ENCODE results near the gene CCDC88C. TPM values are rescaled to one million over a fixed set of nuclear protein-coding genes. Genes with fewer than 3 reads are reported as not detected.
A peak's percentile ranks its signal among the peaks of the same experiment; 100 is the strongest.

Gene CCDC88C
- total RNA-seq, 1 experiment from 2014 or later, result 2.0 TPM

DNA sequence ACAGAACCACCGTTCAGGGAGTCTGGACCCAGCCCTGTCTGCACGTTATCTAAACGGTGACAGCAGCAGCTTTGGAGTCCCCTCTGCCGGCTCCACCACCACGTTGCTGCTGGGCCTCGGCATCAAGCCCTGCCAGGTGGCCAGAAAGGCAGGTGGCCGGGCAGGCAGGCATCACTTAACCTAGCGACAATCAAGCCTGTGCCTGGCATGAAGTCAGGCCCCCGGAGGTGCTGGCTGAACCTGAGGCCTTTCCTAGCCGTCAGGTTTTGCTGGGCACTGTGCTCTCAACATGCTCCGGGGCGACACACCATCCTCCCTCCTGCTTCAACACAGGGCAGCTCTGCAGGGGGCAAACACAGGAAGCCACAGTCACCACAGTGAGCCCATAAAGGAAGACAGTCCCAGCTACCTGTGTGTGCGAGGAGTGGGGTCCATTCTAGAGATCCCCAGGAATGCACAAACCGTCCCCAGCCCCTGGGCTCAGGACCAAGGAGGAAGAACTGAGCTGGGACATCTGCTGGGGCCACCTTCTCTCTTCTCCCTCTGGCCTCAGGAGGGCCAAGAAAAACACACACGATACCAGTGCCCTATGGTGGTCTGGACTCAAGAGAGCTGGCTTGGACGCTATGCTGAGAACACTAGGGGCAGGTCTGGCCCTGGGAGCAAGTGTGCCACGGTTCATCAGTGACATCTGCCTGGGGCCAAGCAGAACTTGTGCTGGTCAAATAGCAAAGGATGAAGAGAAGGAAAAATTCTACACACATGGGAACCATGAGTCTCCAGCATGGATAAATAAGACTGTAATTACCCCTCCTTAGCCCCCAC, 44.7 kb downstream of the CCDC88C start:
- no peak for DNase-seq (ENCODE audit: low read depth)
- in situ Hi-C loops (cut with HindIII; ENCODE audit: low pct_unique_long_range_greater_than_20kb, low sequenced_read_pairs), result no loop called here

DNA sequence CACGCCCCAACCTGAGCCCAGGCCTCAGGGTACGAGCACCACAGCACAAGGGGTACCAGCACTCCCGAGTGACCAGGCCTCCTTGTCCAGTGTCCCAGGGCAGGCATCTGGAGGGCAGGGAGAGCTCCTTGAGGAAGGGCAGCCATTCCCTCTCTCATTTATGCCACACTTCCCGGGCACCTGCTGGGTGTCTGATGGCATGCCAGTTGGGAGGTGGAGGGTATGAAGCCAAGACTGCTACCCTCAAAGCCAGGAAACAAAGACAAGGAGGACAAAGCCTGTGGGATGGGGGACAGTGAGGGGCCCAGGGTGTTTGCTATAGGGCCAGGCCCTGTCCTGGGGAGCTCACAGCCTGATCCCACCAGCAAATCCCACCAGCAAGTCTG, 45.6 kb downstream of the CCDC88C start:
- DNase-seq (ENCODE audit: low read depth), result no peak
- in situ Hi-C loops (cut with HindIII; ENCODE audit: low pct_unique_long_range_greater_than_20kb, low sequenced_read_pairs), result no loop called here

DNA sequence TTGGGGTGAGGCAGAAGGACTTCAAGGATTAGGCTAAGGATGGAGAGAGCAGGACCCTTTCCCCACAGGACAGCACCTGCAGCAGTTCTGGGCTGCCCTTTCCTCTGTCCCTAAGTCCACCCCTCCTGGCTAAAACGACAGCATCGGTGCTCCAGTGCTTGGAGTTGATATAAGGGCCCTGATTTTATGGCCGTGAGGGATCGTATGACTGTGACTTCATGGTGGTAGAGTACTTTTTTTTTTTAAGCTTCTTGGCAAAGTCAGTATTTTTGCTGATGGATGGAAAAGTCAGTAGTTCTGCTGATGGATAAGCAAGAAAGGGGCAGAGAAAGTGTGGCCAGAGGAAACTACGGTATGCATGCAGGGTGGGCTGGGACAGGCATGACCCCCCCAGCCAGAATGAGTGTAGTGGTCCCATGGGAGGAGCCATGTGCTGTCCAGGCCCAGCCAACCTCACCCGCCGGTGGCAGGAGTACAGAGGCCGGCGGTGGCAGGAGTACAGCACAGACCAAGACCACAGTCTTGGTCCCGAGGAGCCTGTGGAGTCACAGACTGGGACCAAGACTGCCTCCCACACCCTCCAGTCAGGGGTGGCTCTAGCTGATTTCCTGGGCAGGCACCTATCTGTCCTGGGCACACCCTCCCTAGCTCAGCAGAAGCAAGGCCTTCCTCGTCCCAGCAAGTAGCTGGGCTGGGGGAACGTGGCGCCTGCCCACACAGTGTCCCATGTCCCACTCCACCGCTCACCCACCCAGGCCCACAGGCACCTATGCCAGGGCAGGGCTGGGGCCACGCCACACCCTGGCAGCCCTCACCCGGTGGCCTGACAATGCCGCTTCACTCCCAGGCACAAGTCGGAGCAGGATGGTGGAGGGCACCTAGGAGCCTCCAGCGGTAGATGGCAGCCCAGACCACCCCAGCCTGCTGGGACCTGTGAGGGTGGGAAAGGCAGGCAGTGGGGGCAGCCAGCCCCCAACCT, 46.3 kb downstream of the CCDC88C start:
- in situ Hi-C loops (cut with HindIII; ENCODE audit: low pct_unique_long_range_greater_than_20kb, low sequenced_read_pairs), result no loop called here
- no peak for DNase-seq (ENCODE audit: low read depth)

DNA sequence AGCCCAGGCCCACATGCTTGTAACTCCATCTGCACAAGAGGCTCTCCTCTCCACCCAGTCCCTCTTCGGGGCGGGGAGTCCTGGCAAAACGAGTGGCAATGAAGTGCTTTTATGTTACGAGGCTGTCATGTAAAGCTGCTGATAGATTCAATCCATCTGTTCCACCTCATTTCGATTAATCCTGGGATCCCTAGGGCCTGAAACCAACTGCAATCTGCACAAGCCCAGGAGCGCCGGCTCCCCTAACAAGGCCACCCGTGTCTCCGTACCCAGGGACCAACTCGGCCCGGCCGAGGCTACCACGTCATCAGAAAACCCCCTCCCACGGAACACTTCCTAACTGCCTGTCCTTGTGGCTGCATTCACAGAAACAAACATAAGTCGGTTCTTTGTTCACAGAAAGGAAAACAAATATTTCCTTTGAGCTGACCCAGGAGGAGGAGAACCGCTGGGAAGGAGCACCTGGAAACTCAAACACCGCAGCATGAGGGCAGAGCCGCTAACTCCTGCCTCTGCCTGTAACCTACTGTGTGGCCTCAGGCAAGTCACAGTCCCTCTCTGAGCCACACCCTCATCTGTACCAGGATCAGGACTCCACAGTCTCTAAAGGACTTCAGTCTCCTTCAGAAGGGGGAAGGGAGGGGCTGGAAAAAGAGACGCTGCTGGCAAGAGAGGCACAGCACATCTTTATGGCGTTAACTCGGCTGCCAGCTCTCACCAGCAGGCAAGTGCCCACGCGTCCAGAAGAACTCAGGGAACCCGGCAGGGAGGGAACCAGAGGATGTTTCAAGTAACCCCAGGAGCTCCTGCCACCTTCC, 47.8 kb downstream of the CCDC88C start:
- no peak for DNase-seq (ENCODE audit: low read depth)
- in situ Hi-C loops (cut with HindIII; ENCODE audit: low pct_unique_long_range_greater_than_20kb, low sequenced_read_pairs), result no loop called here

DNA sequence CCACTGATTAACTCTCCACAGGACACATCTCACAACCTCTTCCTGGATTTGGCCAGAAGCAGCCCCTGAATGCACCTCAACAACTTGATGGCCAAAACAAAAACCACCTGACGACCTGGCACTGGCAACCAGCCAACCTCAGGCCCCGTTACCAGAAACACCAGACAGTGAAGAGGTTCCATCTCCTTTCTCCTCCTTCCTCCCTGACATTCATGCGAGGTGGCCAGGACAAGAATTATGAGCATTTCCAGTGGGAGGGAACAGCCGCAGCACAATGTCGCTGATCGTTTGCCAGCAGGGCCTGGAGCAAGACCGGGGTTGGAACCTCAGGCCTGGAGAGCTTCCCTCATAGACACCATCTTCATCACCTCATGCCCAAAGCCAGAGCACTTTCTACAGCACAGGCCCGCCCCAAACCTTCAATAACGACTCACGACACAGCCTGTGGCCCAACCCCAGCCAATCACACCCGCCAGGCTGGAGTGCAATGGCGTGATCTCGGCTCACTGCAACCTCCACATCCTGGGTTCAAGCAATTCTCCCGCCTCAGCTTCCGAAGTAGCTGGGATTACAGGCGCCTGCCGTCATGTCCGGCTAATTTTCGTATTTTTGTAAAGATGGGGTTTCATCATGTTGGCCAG, 48.7 kb downstream of the CCDC88C start:
- in situ Hi-C loops (cut with HindIII; ENCODE audit: low pct_unique_long_range_greater_than_20kb, low sequenced_read_pairs), result no loop called here

DNA sequence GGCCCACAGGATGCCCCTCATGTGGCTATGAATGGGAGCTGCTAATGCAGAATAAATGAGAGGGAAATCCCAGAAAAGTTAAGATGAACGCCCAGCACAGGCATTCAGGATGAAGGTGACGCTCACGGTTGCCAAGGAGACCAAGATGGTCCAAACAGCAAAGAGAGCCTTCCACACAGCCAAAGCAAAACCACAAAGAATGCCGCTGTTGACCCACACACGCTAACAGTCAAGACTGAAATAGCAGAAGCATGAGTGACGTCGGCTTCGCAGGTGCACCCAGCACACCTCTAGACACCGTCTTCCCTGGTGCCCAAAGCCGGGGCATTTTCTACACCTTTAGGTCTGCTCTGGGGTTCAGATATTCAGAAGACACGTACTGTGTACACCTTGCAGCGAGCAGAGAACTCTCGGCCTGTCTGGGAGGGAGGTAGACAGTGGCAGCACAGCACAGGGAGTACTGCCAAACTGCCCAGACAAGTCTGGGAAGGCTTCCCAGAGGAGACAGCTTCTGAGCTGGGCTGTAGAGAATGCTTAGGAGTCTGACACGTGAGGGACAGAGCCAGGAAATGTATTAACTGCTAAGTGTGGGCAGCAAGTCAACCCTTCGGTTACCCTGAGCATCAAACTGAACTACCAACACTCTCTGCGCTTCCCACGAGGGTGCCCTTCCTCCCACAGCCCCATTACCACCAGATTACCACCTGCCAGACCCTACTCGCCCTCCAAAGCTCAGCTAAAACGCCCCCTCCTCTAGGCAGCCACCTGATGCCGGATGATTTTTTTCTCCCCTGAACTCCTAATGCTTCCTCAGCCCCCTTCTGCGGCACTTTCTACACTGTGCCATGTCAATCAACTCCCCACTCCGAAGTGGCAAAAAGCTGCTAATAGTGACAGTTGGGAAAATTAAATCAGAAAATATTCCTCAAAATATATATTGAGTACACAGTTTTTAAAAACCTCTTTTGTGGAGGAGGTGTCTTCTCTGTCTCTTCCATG, 50.1 kb downstream of the CCDC88C start:
- in situ Hi-C loops (cut with HindIII; ENCODE audit: low pct_unique_long_range_greater_than_20kb, low sequenced_read_pairs), result no loop called here
- peak; percentile 23 for DNase-seq (ENCODE audit: low read depth)

More for the DNA sequence above, 48.7 kb downstream of the CCDC88C start:
- no peak for DNase-seq (ENCODE audit: low read depth)

DNA sequence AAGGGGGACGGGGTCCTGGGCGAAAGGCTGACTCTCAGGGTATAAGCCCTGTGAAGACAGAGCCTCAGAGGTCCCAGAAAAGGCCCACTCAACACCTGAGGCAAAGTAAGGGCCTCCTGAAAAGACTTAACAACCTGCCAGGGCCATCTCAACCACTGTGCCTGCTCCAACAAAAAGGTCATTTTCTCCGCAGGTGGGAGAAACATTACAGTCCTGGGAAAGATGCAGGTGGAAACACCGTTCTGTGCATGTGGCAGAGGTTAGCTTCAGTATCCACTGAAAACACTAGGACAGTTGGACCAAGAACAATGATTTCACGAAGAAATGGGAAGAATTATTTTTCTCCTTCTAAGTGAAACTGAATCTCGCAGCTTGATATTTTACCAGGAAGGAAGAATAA, 50.9 kb downstream of the CCDC88C start:
- DNase-seq (ENCODE audit: low read depth), result no peak
- in situ Hi-C loops (cut with HindIII; ENCODE audit: low pct_unique_long_range_greater_than_20kb, low sequenced_read_pairs), result no loop called here

DNA sequence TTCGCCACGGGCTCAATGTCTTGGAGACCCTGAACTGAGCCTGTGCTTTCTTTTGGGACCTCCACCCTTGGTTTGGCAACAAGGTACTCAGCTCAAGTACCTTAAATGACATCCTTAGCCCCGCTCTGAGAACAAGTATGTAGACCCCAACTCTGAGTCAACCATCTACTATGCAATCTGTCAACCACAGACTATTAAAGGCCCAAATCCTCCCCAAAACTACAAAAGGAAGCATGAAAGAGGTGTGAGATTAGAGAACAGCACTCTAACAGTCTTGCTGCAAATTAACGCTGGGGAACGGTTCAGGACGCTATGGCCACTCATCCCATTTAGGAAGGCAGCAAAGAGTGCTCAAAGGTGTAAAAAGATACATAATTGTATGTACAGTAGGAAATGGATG, 52.1 kb downstream of the CCDC88C start:
- in situ Hi-C loops (cut with HindIII; ENCODE audit: low pct_unique_long_range_greater_than_20kb, low sequenced_read_pairs), result no loop called here
- no peak for DNase-seq (ENCODE audit: low read depth)

DNA sequence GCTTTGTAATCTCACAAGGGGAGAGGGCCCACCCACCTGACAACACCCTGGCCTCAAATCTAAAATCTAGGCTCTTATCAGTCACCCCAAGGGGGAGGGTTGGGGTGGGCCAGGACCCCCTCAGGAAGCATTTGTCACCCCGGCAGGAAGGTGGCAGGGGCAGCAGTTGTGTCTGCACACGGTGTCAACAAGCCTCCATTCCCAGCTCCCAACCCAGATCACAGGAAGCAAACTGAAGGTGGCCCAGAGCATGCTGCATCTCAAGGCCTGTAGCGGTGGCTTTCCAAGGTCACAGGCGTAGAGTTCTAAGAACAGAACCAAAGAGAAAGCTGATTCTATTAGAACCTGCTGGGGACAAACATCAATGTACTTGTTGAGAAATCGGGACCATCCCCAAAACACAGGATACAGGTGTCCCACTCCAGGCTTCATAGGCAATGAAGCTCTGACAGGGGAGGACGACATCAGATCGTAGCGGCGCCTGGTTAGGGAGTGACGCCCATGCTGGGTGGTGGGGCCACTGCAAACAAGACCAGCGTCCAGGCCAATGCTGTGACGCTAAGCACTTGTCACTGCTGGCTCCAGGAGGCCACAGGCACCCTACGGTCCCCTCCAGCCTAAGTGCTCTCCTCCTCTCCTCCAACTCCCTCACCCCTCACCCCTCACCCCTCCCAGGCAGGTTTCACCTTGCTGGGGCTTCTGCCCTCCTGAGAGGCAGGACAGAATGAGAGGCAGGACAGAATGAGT, 52.9 kb downstream of the CCDC88C start:
- DNase-seq (ENCODE audit: low read depth), result no peak
- in situ Hi-C loops (cut with HindIII; ENCODE audit: low pct_unique_long_range_greater_than_20kb, low sequenced_read_pairs), result no loop called here

DNA sequence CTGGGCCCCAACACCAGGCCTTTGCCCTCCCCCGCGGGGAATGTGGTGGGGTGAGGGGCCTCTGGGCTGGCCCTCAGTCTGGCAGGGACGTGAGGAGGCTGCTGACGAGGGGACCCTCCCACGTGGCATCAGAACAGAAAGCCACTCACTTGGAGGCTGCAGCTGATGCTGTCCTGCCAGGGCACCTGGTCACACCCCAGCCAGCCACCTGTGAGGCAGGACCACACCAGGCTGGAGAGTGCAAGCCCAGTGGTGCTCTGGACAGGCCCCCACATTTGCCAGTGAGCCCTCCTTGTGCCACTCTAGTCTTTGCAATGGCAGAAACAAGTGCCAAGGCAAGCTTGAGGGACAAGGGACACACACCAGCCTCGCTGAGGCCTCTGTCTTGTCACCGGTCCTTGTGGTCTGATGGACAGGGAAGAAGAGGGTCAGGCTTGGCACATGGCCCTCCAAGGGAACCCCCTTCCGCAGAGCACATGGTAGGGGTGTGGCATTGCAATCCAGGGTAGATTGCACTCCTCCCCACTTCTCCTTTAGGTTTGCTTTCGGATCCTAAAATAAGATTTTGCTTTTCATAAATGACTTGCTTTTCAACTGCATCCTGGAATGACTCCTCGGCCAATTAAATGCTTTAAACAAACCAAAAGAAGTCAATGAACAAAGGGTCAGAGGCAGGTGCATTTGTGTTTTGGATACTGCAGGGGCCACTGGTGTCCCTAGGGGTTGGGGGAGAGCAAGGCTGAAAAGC, 53.7 kb downstream of the CCDC88C start:
- no peak for DNase-seq (ENCODE audit: low read depth)
- in situ Hi-C loops (cut with HindIII; ENCODE audit: low pct_unique_long_range_greater_than_20kb, low sequenced_read_pairs), result no loop called here

DNA sequence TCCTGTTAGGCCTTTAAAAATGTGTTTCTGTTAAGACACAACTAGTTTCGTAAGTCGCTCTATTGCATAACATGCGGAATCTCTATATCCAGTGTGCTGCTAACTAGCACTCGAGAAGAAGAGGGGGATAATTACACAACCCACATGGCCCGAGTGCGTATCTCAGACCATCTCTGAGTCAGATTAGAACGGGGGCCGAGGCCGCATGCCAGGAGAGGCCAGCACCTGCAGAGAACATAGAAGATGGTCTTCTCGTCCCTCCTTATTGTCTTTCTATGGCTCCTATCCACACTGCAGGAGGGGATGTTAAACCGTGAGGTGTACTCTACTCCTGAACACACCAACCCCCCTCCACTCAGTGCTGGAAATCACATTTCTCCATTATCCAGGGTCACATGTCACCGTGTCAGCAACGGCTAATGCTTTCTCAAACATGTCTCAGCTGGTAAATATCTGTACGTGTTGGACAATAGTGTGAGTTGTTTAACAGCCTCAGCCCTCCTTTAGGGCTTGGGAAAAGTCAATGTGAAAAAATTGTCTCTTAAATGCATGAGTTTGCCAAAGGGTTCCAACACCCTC, 56.3 kb downstream of the CCDC88C start:
- no peak for DNase-seq (ENCODE audit: low read depth)
- in situ Hi-C loops (cut with HindIII; ENCODE audit: low pct_unique_long_range_greater_than_20kb, low sequenced_read_pairs), result no loop called here

DNA sequence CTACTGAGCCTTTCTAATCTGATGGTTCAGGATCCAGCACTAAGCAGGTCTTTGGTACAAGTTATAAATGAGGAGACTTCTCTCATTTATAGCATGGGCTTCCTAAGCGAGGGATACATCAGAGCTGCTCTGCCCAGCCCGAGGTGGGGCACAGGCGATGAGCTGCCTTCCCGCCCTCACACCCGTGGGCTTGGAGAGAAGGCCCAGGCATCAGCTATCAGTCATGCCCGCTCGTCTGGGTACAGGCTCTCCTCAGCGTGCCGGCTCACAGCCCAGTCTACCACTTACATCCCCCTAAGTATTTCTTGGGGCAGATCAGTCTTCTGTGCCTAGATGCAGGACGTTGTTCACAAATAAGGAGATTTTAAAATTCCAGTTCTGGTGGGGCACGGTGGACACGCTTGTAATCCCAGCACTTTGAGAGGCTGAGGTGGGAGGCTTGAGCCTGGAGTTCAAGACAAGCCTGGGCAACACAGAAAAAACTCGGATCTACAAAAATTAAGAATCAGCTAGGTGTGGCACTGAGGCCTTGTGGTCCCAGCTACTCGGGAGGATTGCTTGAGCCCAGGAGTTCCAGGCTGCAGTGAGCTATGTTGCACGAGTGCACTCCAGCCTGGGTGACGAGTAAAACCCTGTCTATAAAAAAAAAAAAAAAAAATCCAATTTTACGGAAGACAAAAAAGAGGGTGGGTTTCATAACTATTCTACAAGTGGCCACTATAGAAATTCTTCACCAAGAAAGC, 57.0 kb downstream of the CCDC88C start:
- in situ Hi-C loops (cut with HindIII; ENCODE audit: low pct_unique_long_range_greater_than_20kb, low sequenced_read_pairs), result no loop called here
- DNase-seq (ENCODE audit: low read depth), result no peak

DNA sequence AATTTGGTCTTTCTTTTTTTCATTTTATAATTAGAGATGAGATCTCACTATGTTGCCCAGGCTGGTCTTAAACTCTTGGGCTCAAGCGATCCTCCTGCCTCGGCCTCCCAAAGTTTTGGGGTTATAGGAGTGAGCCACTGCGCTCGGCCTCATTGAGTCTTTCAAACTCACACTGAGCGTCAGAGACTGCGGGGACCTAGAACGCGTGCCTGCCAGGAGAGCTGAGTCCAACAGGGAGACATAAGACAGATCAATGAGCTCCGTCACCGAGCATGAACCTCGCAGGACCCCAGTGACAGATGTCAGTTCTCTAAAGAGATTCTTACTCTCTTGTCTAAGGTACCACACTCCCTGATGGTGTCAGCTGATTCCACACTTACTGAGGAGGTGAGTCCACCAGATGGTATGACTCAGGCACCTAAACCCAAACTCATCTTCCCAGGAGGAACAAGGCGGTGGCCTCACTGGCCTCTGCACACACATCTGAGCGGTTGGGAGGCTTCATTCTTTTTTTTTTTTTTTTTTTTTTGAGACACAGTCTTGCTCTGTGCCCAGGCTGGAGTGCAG, 58.9 kb downstream of the CCDC88C start:
- DNase-seq (ENCODE audit: low read depth), result no peak
- in situ Hi-C loops (cut with HindIII; ENCODE audit: low pct_unique_long_range_greater_than_20kb, low sequenced_read_pairs), result no loop called here

DNA sequence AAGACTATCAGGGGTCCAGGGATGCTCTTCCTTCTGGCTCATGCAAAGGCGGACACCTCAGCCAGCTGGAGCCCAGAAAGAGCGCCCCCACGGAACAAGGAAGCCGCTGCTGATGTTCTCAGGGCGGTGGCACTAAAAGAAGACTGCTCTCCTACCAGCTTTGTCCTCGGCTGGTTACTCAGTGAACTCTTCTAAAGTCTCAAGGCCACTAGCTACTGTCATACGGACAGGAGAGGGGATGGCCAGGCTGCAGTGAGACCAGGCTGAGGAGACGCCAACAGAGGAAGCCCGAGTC, 59.6 kb downstream of the CCDC88C start:
- in situ Hi-C loops (cut with HindIII; ENCODE audit: low pct_unique_long_range_greater_than_20kb, low sequenced_read_pairs), result no loop called here
- no peak for DNase-seq (ENCODE audit: low read depth)
